ENCODE data around the gene SCARB1.

SCARB1 gene

GRCh38 chr12:124767066-124767821, 96.4 kb downstream of the SCARB1 start:
- intact Hi-C loops (cut with DNase I) = loop anchor here (1.0 to 10.0 kb wide), 3 partner anchors 199 to 715 kb away; no protein-coding TSS in a partner anchor
- DNase-seq = peak; percentile 70 to 98 (median 89)

- no peak for DNase-seq
- intact Hi-C loops (cut with DNase I) = loop anchor here (1.0 to 10.0 kb wide), 3 partner anchors 198 to 714 kb away; no protein-coding TSS in a partner anchor
These were observed 97.0 kb downstream of the SCARB1 start for GRCh38 chr12:124766727-124767065.

GRCh38 chr12:124765581-124766489, 97.8 kb downstream of the SCARB1 start:
- intact Hi-C loops (cut with DNase I) = loop anchor here (5.0 to 10.0 kb wide), 2 partner anchors 421 to 714 kb away; no protein-coding TSS in a partner anchor
- DNase-seq = no peak

GRCh38 chr12:124764870-124765580, 98.6 kb downstream of the SCARB1 start:
- DNase-seq = peak in 1 of 10 donors; percentile 45
- intact Hi-C loops (cut with DNase I) = loop anchor here (5.0 to 10.0 kb wide), 3 partner anchors 108 to 713 kb away; no protein-coding TSS in a partner anchor

- intact Hi-C loops (cut with DNase I) = loop anchor here (5.0 to 10.0 kb wide), 2 partner anchors 107 to 420 kb away; no protein-coding TSS in a partner anchor
- peak in 1 of 10 donors; percentile 31 for DNase-seq
These were observed 99.2 kb downstream of the SCARB1 start for GRCh38 chr12:124764451-124764850.

- no peak for DNase-seq
- intact Hi-C loops (cut with DNase I) = loop anchor here (5.0 to 10.0 kb wide), 2 partner anchors 106 to 419 kb away; no protein-coding TSS in a partner anchor
These were observed 100.1 kb downstream of the SCARB1 start for GRCh38 chr12:124763594-124763979.

- no peak for DNase-seq
- intact Hi-C loops (cut with DNase I) = loop anchor here (5.0 to 10.0 kb wide), 2 partner anchors 106 to 418 kb away; no protein-coding TSS in a partner anchor
These were observed 100.7 kb downstream of the SCARB1 start for GRCh38 chr12:124762791-124763593.

GRCh38 chr12:124762384-124762783, 101.3 kb downstream of the SCARB1 start:
- DNase-seq = no peak
- intact Hi-C loops (cut with DNase I) = loop anchor here (5.0 to 10.0 kb wide), 2 partner anchors 105 to 418 kb away; no protein-coding TSS in a partner anchor

- intact Hi-C loops (cut with DNase I) = loop anchor here (5.0 to 10.0 kb wide), 2 partner anchors 105 to 417 kb away; no protein-coding TSS in a partner anchor
- DNase-seq = no peak
These were observed 101.8 kb downstream of the SCARB1 start for GRCh38 chr12:124761871-124762270.

- DNase-seq = no peak
- intact Hi-C loops (cut with DNase I) = loop anchor here (5.0 to 10.0 kb wide), 2 partner anchors 104 to 416 kb away; no protein-coding TSS in a partner anchor
These were observed 102.6 kb downstream of the SCARB1 start for GRCh38 chr12:124761056-124761455.

GRCh38 chr12:124760560-124760959, 103.1 kb downstream of the SCARB1 start:
- intact Hi-C loops (cut with DNase I) = loop anchor here (5.0 to 10.0 kb wide), 2 partner anchors 103 to 416 kb away; no protein-coding TSS in a partner anchor
- no peak for DNase-seq

- intact Hi-C loops (cut with DNase I) = loop anchor here (5.0 to 10.0 kb wide), 3 partner anchors 103 to 415 kb away; no protein-coding TSS in a partner anchor
- DNase-seq = no peak
These were observed 103.7 kb downstream of the SCARB1 start for GRCh38 chr12:124759841-124760503.

GRCh38 chr12:124758266-124759220, 105.1 kb downstream of the SCARB1 start:
- peak in 1 of 10 donors; percentile 79 for DNase-seq
- intact Hi-C loops (cut with DNase I) = loop anchor here (5.0 kb wide), 1 partner anchor 241 kb away; no protein-coding TSS in a partner anchor

- intact Hi-C loops (cut with DNase I) = loop anchor here (5.0 kb wide), 1 partner anchor 240 kb away; no protein-coding TSS in a partner anchor
- no peak for DNase-seq
These were observed 106.3 kb downstream of the SCARB1 start for GRCh38 chr12:124757329-124757728.

- DNase-seq = no peak
- intact Hi-C loops (cut with DNase I) = loop anchor here (5.0 kb wide), 1 partner anchor 239 kb away; no protein-coding TSS in a partner anchor
These were observed 106.9 kb downstream of the SCARB1 start for GRCh38 chr12:124756760-124757159.

- intact Hi-C loops (cut with DNase I) = loop anchor here (5.0 kb wide), 1 partner anchor 239 kb away; no protein-coding TSS in a partner anchor
- no peak for DNase-seq
These were observed 107.5 kb downstream of the SCARB1 start for GRCh38 chr12:124756166-124756565.

GRCh38 chr12:124755801-124756148, 107.9 kb downstream of the SCARB1 start:
- intact Hi-C loops (cut with DNase I) = loop anchor here (5.0 kb wide), 1 partner anchor 238 kb away; no protein-coding TSS in a partner anchor
- no peak for DNase-seq
